ENCODE data around the gene SAMD5. TPM values are rescaled to one million over a fixed set of nuclear protein-coding genes. Genes with fewer than 3 reads are reported as not detected.

Gene SAMD5
- total RNA-seq, 1 donor from 2014 or later = 0.06 TPM

DNA sequence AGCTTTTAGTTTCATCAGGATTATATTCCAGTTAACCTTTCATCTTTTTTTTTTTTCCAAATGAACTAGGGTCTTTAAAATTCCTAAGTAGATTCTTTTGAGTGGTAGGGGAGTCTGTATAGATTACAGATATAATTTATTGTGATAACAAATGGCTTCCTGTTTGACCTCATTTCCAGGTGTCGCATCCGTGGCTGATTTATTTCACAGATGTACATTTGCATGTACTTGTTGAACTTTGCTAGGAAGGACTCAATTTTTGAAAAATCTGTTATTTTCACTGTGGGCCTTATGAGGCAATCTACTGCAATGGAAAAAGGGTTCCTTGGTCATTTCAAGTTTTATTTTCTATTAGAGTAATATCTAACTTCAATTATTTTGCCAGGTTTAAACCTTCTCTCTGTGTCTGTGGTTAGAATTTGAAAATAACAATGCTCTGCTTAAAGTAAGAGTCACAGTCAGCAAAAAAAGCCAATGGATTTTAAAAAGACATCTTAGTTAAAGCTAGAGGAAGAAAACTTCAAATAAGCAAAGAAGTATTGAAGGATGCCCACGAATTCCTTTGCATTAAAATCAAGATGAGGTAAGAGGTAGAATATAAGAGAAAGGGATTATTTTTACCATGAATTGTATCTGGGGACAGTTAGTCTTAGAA is 57.9 kb downstream of the SAMD5 start:
- peaks cover 9% of the 10 kb centered on the region for H3K4me1 Mint-ChIP-seq
- no peaks in the 10 kb centered on the region for H3K9me3 ChIP-seq (ENCODE audit: low read depth)
- H3K9ac ChIP-seq = no peak overlapping the region
- no peak for DNase-seq (ENCODE audit: low spot score)
- no peak overlapping the region for H3K4me2 ChIP-seq
- H3K4me3 ChIP-seq = no peak overlapping the region
- no peaks in the 10 kb centered on the region for H3K36me3 ChIP-seq
- H3F3A ChIP-seq (ENCODE audit: low read depth) = no peaks in the 10 kb centered on the region
- H3K4me1 ChIP-seq = peaks cover 7% of the 10 kb centered on the region
- no peaks in the 10 kb centered on the region for H3K27me3 Mint-ChIP-seq (ENCODE audit: insufficient read depth, low read depth)
- H4K20me1 ChIP-seq (ENCODE audit: low read depth) = no peaks in the 10 kb centered on the region
- H3K4me3 Mint-ChIP-seq = no peak overlapping the region
- H2AFZ ChIP-seq (replicated peaks) = no peak overlapping the region
- peaks cover 10% of the 10 kb centered on the region for H3K36me3 Mint-ChIP-seq
- no peaks in the 10 kb centered on the region for H3K9me3 Mint-ChIP-seq
- no peak overlapping the region for H3K27ac ChIP-seq
- no peaks in the 10 kb centered on the region for H3K27me3 ChIP-seq
- no peaks in the 10 kb centered on the region for H3K79me2 ChIP-seq (ENCODE audit: low read depth)
- no peak for TF ChIP-seq EZH2 (IDR thresholded peaks at IDR 0.05)
- TF ChIP-seq, protein P1, sequence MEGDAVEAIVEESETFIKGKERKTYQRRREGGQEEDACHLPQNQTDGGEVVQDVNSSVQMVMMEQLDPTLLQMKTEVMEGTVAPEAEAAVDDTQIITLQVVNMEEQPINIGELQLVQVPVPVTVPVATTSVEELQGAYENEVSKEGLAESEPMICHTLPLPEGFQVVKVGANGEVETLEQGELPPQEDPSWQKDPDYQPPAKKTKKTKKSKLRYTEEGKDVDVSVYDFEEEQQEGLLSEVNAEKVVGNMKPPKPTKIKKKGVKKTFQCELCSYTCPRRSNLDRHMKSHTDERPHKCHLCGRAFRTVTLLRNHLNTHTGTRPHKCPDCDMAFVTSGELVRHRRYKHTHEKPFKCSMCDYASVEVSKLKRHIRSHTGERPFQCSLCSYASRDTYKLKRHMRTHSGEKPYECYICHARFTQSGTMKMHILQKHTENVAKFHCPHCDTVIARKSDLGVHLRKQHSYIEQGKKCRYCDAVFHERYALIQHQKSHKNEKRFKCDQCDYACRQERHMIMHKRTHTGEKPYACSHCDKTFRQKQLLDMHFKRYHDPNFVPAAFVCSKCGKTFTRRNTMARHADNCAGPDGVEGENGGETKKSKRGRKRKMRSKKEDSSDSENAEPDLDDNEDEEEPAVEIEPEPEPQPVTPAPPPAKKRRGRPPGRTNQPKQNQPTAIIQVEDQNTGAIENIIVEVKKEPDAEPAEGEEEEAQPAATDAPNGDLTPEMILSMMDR (IDR thresholded peaks at IDR 0.05) = no peak
- TF ChIP-seq EZH2phosphoT487 (IDR thresholded peaks at IDR 0.05) = no peak
- H3K27ac Mint-ChIP-seq = no peak overlapping the region

DNA sequence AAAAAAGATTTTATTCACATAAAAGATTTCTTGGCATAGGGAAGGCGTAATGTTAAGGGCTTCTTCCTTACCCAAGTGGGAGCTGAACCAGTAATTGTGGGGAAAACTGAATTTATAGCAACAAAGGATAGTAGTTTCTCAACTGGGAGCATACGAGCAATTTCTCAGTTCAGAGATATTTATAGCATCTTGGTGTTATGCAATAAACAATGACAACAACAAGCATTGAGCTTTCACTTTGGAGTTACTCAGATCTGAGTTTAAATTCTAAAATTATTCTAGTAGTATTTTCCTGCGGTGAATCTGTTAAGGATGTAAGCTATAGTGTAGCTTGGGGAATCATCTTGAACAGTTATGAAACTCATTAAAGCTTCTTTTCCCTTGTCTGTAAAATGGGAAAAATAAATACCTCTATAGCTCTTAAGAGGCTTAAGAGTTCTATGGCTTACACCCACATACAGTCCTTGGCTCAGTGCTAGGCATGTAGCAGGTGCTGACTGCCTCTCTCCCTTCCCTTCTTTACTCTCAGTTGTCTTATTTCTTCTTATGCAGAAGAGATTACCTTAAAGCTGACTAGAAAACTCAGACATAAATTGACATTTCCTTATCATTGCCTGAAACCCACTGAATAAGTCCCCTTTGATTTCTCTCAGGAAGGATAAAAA is 58.8 kb downstream of the SAMD5 start:
- no peak overlapping the region for H3K27ac ChIP-seq
- H3K4me2 ChIP-seq = no peak overlapping the region
- no peaks in the 10 kb centered on the region for H3K27me3 ChIP-seq
- no peak for DNase-seq (ENCODE audit: low spot score)
- no peak overlapping the region for H3K27ac Mint-ChIP-seq
- peaks cover 10% of the 10 kb centered on the region for H3K36me3 Mint-ChIP-seq
- H3K4me3 Mint-ChIP-seq = no peak overlapping the region
- TF ChIP-seq EZH2 (IDR thresholded peaks at IDR 0.05) (no peak), EZH2phosphoT487 (IDR thresholded peaks at IDR 0.05) (no peak)
- TF ChIP-seq, protein P1 (IDR thresholded peaks at IDR 0.05) = no peak
- H3K9me3 ChIP-seq (ENCODE audit: low read depth) = no peaks in the 10 kb centered on the region
- H3K4me1 Mint-ChIP-seq = peaks cover 3% of the 10 kb centered on the region
- H3F3A ChIP-seq (ENCODE audit: low read depth) = no peaks in the 10 kb centered on the region
- peaks cover 7% of the 10 kb centered on the region for H3K4me1 ChIP-seq
- no peak overlapping the region for H3K9ac ChIP-seq
- H3K27me3 Mint-ChIP-seq (ENCODE audit: insufficient read depth, low read depth) = no peaks in the 10 kb centered on the region
- no peak overlapping the region for H3K4me3 ChIP-seq
- H3K36me3 ChIP-seq = no peaks in the 10 kb centered on the region
- no peaks in the 10 kb centered on the region for H3K9me3 Mint-ChIP-seq
- H2AFZ ChIP-seq (replicated peaks) = no peak overlapping the region
- no peaks in the 10 kb centered on the region for H3K79me2 ChIP-seq (ENCODE audit: low read depth)
- no peaks in the 10 kb centered on the region for H4K20me1 ChIP-seq (ENCODE audit: low read depth)

DNA sequence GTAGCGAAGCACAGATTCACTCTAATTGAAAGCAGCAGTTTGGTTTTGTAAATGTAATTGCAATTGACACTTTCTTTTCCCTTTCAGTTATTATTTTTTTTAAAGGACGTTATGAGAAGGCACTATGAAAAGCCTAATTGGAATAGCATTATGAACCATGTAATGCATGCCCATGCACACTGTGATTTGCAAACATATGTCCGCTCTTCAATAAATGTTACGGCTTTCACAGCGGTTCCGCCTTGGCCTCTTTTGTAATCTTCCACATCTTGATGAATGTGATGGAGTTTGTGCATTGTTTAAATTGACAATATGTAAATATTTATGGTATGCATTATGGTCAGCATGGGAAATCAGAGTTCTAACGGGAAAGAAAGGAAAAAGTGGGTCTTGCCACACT is 61.3 kb downstream of the SAMD5 start:
- H3K27ac ChIP-seq = no peak overlapping the region
- no peak overlapping the region for H3K4me3 Mint-ChIP-seq
- DNase-seq (ENCODE audit: low spot score) = no peak
- peaks cover 2% of the 10 kb centered on the region for H3K9me3 Mint-ChIP-seq
- no peaks in the 10 kb centered on the region for H3K9me3 ChIP-seq (ENCODE audit: low read depth)
- H3K36me3 Mint-ChIP-seq = peaks cover 7% of the 10 kb centered on the region
- H3K4me3 ChIP-seq = no peak overlapping the region
- H4K20me1 ChIP-seq (ENCODE audit: low read depth) = no peaks in the 10 kb centered on the region
- no peak overlapping the region for H3K4me2 ChIP-seq
- H3K4me1 ChIP-seq = peaks cover 7% of the 10 kb centered on the region
- no peaks in the 10 kb centered on the region for H3K27me3 ChIP-seq
- no peak overlapping the region for H2AFZ ChIP-seq (replicated peaks)
- H3K4me1 Mint-ChIP-seq = peaks cover 3% of the 10 kb centered on the region
- H3K79me2 ChIP-seq (ENCODE audit: low read depth) = no peaks in the 10 kb centered on the region
- peak overlapping the region; percentile 1 for H3K27ac Mint-ChIP-seq
- H3K9ac ChIP-seq = no peak overlapping the region
- no peaks in the 10 kb centered on the region for H3K36me3 ChIP-seq
- no peaks in the 10 kb centered on the region for H3F3A ChIP-seq (ENCODE audit: low read depth)
- H3K27me3 Mint-ChIP-seq (ENCODE audit: insufficient read depth, low read depth) = peaks cover 3% of the 10 kb centered on the region
- TF ChIP-seq EZH2 (IDR thresholded peaks at IDR 0.05) (no peak), EZH2phosphoT487 (IDR thresholded peaks at IDR 0.05) (no peak)
- TF ChIP-seq, protein P1 (IDR thresholded peaks at IDR 0.05) = no peak

Data from neural progenitor cell (in vitro differentiated cells).